Astrocyte of the hippocampus (primary cell): ENCODE results near the gene TMEM81.

ENCODE experiments used
- DNase-seq: peaks from one replicate; pipeline ENCODE4 v3.0.0; 2011; ENCODE audit warnings: low read depth, low spot score

Gene TMEM81

GRCh38 chr1:205077158-205077933 is 6.9 kb downstream of the TMEM81 start:
- DNase-seq = peak; percentile 41

GRCh38 chr1:205076245-205076761 is 8.0 kb downstream of the TMEM81 start:
- no peak for DNase-seq

- DNase-seq = no peak
These were observed 8.6 kb downstream of the TMEM81 start for GRCh38 chr1:205075642-205076155.

GRCh38 chr1:205074513-205074912 is 9.7 kb downstream of the TMEM81 start:
- peak; percentile 17 for DNase-seq

GRCh38 chr1:205074084-205074483 is 10.2 kb downstream of the TMEM81 start:
- DNase-seq = no peak

- DNase-seq = no peak
These were observed 10.7 kb downstream of the TMEM81 start for GRCh38 chr1:205073511-205073910.

- DNase-seq = no peak
These were observed 11.4 kb downstream of the TMEM81 start for GRCh38 chr1:205072881-205073280.

- no peak for DNase-seq
These were observed 12.0 kb downstream of the TMEM81 start for GRCh38 chr1:205072286-205072685.

GRCh38 chr1:205071801-205072200 is 12.5 kb downstream of the TMEM81 start:
- DNase-seq = no peak

- no peak for DNase-seq
These were observed 13.2 kb downstream of the TMEM81 start for GRCh38 chr1:205071028-205071409.

- DNase-seq = no peak
These were observed 14.7 kb downstream of the TMEM81 start for GRCh38 chr1:205069371-205070125.

GRCh38 chr1:205068457-205069040 is 15.7 kb downstream of the TMEM81 start:
- peak; percentile 23 for DNase-seq

GRCh38 chr1:205068001-205068400 is 16.3 kb downstream of the TMEM81 start:
- DNase-seq = no peak

GRCh38 chr1:205067031-205067430 is 17.2 kb downstream of the TMEM81 start:
- no peak for DNase-seq

- peak; percentile 22 for DNase-seq
These were observed 18.0 kb downstream of the TMEM81 start for GRCh38 chr1:205066141-205066818.

GRCh38 chr1:205065666-205066065 is 18.6 kb downstream of the TMEM81 start:
- DNase-seq = no peak

GRCh38 chr1:205064741-205065316 is 19.4 kb downstream of the TMEM81 start:
- no peak for DNase-seq

GRCh38 chr1:205064301-205064700 is 20.0 kb downstream of the TMEM81 start:
- no peak for DNase-seq

GRCh38 chr1:205062895-205063294 is 21.4 kb downstream of the TMEM81 start:
- no peak for DNase-seq

GRCh38 chr1:205062319-205062718 is 21.9 kb downstream of the TMEM81 start:
- no peak for DNase-seq

- peak; percentile 89 for DNase-seq
These were observed 22.6 kb downstream of the TMEM81 start for GRCh38 chr1:205061665-205062069.
